Endothelial cell of umbilical vein (primary cell): Measurements from ENCODE around the gene ZNF736. TPM values are rescaled to one million over a fixed set of nuclear protein-coding genes. Genes with fewer than 3 reads are reported as not detected.

Source experiments
- BruUV-seq: library from RNA; stranded (reverse); fragments of 400-500 nt; replicated peaks from 2 replicates; lab custom pipeline; 2021; lab: Mats Ljungman, UMichigan
- CTCF ChIA-PET: fragments of 300-600, 350-600 bp; sonication (Branson Sonifier 250); formaldehyde crosslinking; loops from one replicate; lab custom pipeline; 2021; ENCODE audit warnings: antibody characterized with exemption, inconsistent platforms; lab: Charles Lee
- POLR2A ChIA-PET: fragments of 300-600, 350-600 bp; sonication (Branson Sonifier 250); formaldehyde crosslinking; loops from one replicate; lab custom pipeline; 2021; ENCODE audit warnings: antibody characterized with exemption, inconsistent platforms; lab: Charles Lee
- DNase-seq: peaks from one replicate; pipeline ENCODE4 v3.0.0-alpha.2; 2011; ENCODE audit warnings: low read depth, low spot score
- FAIRE-seq: peaks from 2 replicates; lab custom pipeline; 2011; peaks lifted over from hg19 to GRCh38; lab: Jason Lieb, UNC
- H2AFZ ChIP-seq: 2 replicates; pipeline ENCODE4 v1.6.0; 2012; ENCODE audit warnings: low read depth, low read length, control low read depth, inconsistent platforms
- H3K27ac ChIP-seq: 2 replicates; pipeline ENCODE4 v1.5.1; 2011; ENCODE audit warnings: low read depth, mild to moderate bottlenecking, control low read depth, low read length, moderate library complexity; ENCODE audit not compliant: insufficient read depth
- H3K27me3 ChIP-seq, 2 experiments: 2 replicates each; pipeline versions ENCODE4 v1.6.0 to v1.6.1; 2011; ENCODE audit warnings: low read length in 2 of 2, mixed read lengths in 1 of 2; ENCODE audit not compliant: control insufficient read depth in 2 of 2, insufficient read depth in 2 of 2
- H3K36me3 ChIP-seq, 2 experiments: 2 replicates in 1 of 2; 3 replicates in 1 of 2; pipeline ENCODE4 v1.5.1; 2011; ENCODE audit warnings: low read length in 2 of 2, mild to moderate bottlenecking in 1 of 2, moderate library complexity in 1 of 2; ENCODE audit not compliant: control insufficient read depth in 2 of 2, insufficient read depth in 2 of 2; ENCODE audit errors: extremely low read depth in 1 of 2
- H3K4me1 ChIP-seq: 3 replicates; pipeline ENCODE4 v1.5.1; 2011; ENCODE audit warnings: mild to moderate bottlenecking, low read length; ENCODE audit not compliant: control insufficient read depth, insufficient read depth; ENCODE audit errors: extremely low read depth
- H3K4me2 ChIP-seq: 2 replicates; pipeline ENCODE4 v1.6.1; 2011; ENCODE audit warnings: low read length, control low read depth, mixed read lengths; ENCODE audit not compliant: insufficient read depth
- H3K4me3 ChIP-seq, 3 experiments: fragments of 200-600 bp in 1 of 3; sonication (generic), shearing (Covaris generic) in 1 of 3; replicated peaks in 1 of 3; 2 replicates each; pipeline ENCODE4 v1.5.1; 2011 to 2016; ENCODE audit warnings: control low read depth in 3 of 3, low read length in 3 of 3, mild to moderate bottlenecking in 2 of 3, inconsistent platforms in 1 of 3, low read depth in 1 of 3, moderate library complexity in 1 of 3; ENCODE audit not compliant: insufficient read depth in 1 of 3
- H3K79me2 ChIP-seq: 2 replicates; pipeline ENCODE4 v1.6.0; 2012; ENCODE audit warnings: low read length, inconsistent platforms; ENCODE audit not compliant: control insufficient read depth, insufficient read depth
- H3K9ac ChIP-seq: replicated peaks from 2 replicates; pipeline ENCODE3; 2011; ENCODE audit warnings: low read length, control low read depth; ENCODE audit not compliant: insufficient read depth; ENCODE audit errors: extremely low read depth
- H3K9me1 ChIP-seq: replicated peaks from 3 replicates; pipeline ENCODE4 v1.6.0; 2011; ENCODE audit warnings: mild to moderate bottlenecking, low read length; ENCODE audit not compliant: control insufficient read depth, insufficient read depth; ENCODE audit errors: extremely low read depth
- H3K9me3 ChIP-seq: replicated peaks from 2 replicates; pipeline ENCODE4 v1.5.1; 2012; ENCODE audit warnings: low read length, inconsistent platforms; ENCODE audit not compliant: control insufficient read depth, insufficient read depth
- H4K20me1 ChIP-seq: replicated peaks from 2 replicates; pipeline ENCODE3; 2011; ENCODE audit warnings: mild to moderate bottlenecking, low read length; ENCODE audit not compliant: control insufficient read depth, insufficient read depth; ENCODE audit errors: extremely low read depth
- EZH2 ChIP-seq: IDR thresholded peaks from 2 replicates; pipeline ENCODE4 v1.6.1; 2012; ENCODE audit warnings: borderline replicate concordance, low read depth, mild to moderate bottlenecking, moderate library complexity, low read length, inconsistent platforms; ENCODE audit not compliant: severe bottlenecking
- FOS ChIP-seq: IDR thresholded peaks from 2 replicates; pipeline ENCODE4 v1.6.1; 2011; ENCODE audit warnings: mild to moderate bottlenecking, low read length, moderate library complexity, borderline replicate concordance; ENCODE audit not compliant: insufficient read depth
- GATA2 ChIP-seq: IDR thresholded peaks from 2 replicates; pipeline ENCODE4 v1.7.0; 2011; ENCODE audit warnings: low read depth, mild to moderate bottlenecking, moderate library complexity, mixed read lengths, low read length; ENCODE audit not compliant: insufficient read length, insufficient read depth
- JUN ChIP-seq: IDR thresholded peaks from 2 replicates; pipeline ENCODE4 v1.6.1; 2011; ENCODE audit warnings: borderline replicate concordance, low read depth; ENCODE audit not compliant: insufficient read length, insufficient read depth
- MYC ChIP-seq: IDR thresholded peaks from one replicate; pipeline ENCODE4 v1.6.1; 2011; ENCODE audit warnings: mild to moderate bottlenecking, low read depth, low read length
- POLR2A ChIP-seq: IDR thresholded peaks from 2 replicates; pipeline ENCODE4 v1.6.1; 2012; ENCODE audit warnings: low read depth, mild to moderate bottlenecking, control low read depth, low read length
- POLR2AphosphoS5 ChIP-seq: IDR thresholded peaks from 2 replicates; pipeline ENCODE4 v1.6.1; 2012; ENCODE audit warnings: low read depth, mild to moderate bottlenecking, control low read depth, low read length, moderate library complexity; ENCODE audit not compliant: insufficient read depth
- dilution Hi-C: fragments of 300-500 bp; cut with MboI; formaldehyde crosslinking; loops from one replicate; pipeline ENCODE4 v1.15.0; 2019; ENCODE audit warnings: low sequenced_read_pairs; ENCODE audit not compliant: extremely low pct_ligation_motif_present
- intact Hi-C: fragments of 100-400 bp; cut with micrococcal nuclease; formaldehyde crosslinking; loops from one replicate; pipeline ENCODE4 v1.10.0; 2022
- polyA plus RNA-seq, 4 experiments: library from polyadenylated mRNA; depleted of rRNA in 3 of 4; stranded (reverse) in 3 of 4; unstranded in 1 of 4; fragments of >200 nt; gene quantifications; 2 replicates each; pipeline versions ENCODE4 v1.2.1 to v1.2.3, GENCODE V29; 2011 to 2012; ENCODE audit warnings: missing spikeins in 1 of 4
- total RNA-seq: library from RNA; stranded (reverse); gene quantifications from 2 replicates; pipeline ENCODE4 v1.2.3, GENCODE V29; 2021
- TF ChIP-seq, protein P1 (sequence below), 2 donors: IDR thresholded peaks; 1 replicate in 1 of 2; 2 replicates in 1 of 2; pipeline ENCODE4 v1.5.1; 2011; ENCODE audit warnings: low read length in 2 of 2, mild to moderate bottlenecking in 2 of 2, moderate library complexity in 2 of 2, control low read depth in 1 of 2, inconsistent platforms in 1 of 2, low read depth in 1 of 2; ENCODE audit not compliant: insufficient read depth in 1 of 2; ENCODE audit errors: extremely low read depth in 1 of 2
- TF ChIP-seq, protein P2 (sequence below): IDR thresholded peaks from 2 replicates; pipeline ENCODE4 v1.6.1; 2011; ENCODE audit not compliant: insufficient read depth, insufficient read length

Gene ZNF736
- total and polyA plus RNA-seq, 2 donors (not counting 3 experiments of a cell fraction or from before 2014, with no cell fraction given) = 1.2 to 9.0 TPM

DNA sequence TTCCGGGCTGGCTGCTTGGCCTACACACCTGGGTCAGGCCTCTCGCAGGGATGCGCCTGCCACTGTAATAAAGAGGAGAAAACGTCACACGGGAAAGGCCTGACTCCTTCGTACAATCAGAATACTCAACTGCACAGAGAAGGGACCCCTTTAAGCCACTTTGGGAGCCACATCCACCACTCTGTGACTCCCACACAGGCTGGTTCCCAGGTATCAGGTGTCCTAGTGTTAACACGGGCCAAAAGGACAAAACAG lies 5.8 kb upstream of the ZNF736 start:
- no peaks in the 10 kb centered on the region for H3K27me3 ChIP-seq
- POLR2A ChIA-PET = no interaction called here
- no peak overlapping the region for H3K27ac ChIP-seq
- no peaks in the 10 kb centered on the region for H3K9me1 ChIP-seq
- no peak overlapping the region for H3K9ac ChIP-seq
- no peak overlapping the region for H2AFZ ChIP-seq
- FAIRE-seq (no peak), DNase-seq (no peak)
- H3K36me3 ChIP-seq = no peaks in the 10 kb centered on the region
- CTCF ChIA-PET = no interaction called here
- intact Hi-C loops = no loop called here
- TF ChIP-seq POLR2AphosphoS5 = no peak
- TF ChIP-seq JUN = no peak
- no peak for TF ChIP-seq POLR2A
- TF ChIP-seq, protein P1, sequence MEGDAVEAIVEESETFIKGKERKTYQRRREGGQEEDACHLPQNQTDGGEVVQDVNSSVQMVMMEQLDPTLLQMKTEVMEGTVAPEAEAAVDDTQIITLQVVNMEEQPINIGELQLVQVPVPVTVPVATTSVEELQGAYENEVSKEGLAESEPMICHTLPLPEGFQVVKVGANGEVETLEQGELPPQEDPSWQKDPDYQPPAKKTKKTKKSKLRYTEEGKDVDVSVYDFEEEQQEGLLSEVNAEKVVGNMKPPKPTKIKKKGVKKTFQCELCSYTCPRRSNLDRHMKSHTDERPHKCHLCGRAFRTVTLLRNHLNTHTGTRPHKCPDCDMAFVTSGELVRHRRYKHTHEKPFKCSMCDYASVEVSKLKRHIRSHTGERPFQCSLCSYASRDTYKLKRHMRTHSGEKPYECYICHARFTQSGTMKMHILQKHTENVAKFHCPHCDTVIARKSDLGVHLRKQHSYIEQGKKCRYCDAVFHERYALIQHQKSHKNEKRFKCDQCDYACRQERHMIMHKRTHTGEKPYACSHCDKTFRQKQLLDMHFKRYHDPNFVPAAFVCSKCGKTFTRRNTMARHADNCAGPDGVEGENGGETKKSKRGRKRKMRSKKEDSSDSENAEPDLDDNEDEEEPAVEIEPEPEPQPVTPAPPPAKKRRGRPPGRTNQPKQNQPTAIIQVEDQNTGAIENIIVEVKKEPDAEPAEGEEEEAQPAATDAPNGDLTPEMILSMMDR (IDR thresholded peaks at IDR 0.05; ENCODE audit: extremely low read depth in 1 of 2, insufficient read depth in 1 of 2, low read depth in 1 of 2, low read length in 2 of 2) = no peak
- no peak for TF ChIP-seq GATA2
- TF ChIP-seq, protein P2, sequence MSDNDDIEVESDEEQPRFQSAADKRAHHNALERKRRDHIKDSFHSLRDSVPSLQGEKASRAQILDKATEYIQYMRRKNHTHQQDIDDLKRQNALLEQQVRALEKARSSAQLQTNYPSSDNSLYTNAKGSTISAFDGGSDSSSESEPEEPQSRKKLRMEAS = no peak
- no peak overlapping the region for H3K4me3 ChIP-seq
- no peak overlapping the region for H3K4me2 ChIP-seq
- H3K4me1 ChIP-seq = no peaks in the 10 kb centered on the region
- BruUV-seq = no TSS peak
- H3K79me2 ChIP-seq = no peaks in the 10 kb centered on the region
- no peaks in the 10 kb centered on the region for H4K20me1 ChIP-seq
- no peaks in the 10 kb centered on the region for H3K9me3 ChIP-seq
- dilution Hi-C loops = no loop called here

DNA sequence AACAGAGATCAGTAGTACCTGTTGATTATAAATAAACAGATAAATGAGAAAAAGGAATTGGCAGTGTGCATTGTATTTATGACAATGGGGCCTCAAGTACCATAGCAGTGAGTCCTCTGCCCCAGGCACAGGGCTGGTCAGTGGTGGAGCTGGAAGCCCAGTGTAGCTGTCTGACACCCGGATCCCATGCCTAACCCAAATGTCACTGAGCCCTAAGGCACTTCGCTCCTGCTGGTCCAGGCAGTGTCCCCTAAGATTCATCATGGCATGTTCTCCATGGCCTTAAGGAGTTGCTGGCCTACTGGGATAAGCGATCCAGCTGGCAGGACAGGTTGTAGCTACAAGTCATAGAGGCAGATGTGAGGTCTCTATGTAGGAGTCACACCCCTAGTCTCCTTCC lies 3.3 kb upstream of the ZNF736 start:
- no peaks in the 10 kb centered on the region for H3K9me3 ChIP-seq
- H4K20me1 ChIP-seq = no peaks in the 10 kb centered on the region
- no peak for DNase-seq
- intact Hi-C loops (no loop called here), dilution Hi-C loops (no loop called here)
- no peaks in the 10 kb centered on the region for H3K9me1 ChIP-seq
- CTCF ChIA-PET = no interaction called here
- no peak overlapping the region for H3K9ac ChIP-seq
- H3K4me2 ChIP-seq = no peak overlapping the region
- TF ChIP-seq GATA2 = no peak
- TF ChIP-seq, protein P2 = no peak
- TF ChIP-seq, protein P1 (IDR thresholded peaks at IDR 0.05; ENCODE audit: extremely low read depth in 1 of 2, insufficient read depth in 1 of 2, low read depth in 1 of 2, low read length in 2 of 2) = no peak
- TF ChIP-seq POLR2A = no peak
- no peak for TF ChIP-seq POLR2AphosphoS5
- TF ChIP-seq MYC = no peak
- no peak for TF ChIP-seq JUN
- TF ChIP-seq FOS = no peak
- no peak for TF ChIP-seq EZH2
- H3K27me3 ChIP-seq = no peaks in the 10 kb centered on the region
- no TSS peak for BruUV-seq
- no peak overlapping the region for H2AFZ ChIP-seq
- FAIRE-seq = no peak
- no peak overlapping the region for H3K4me3 ChIP-seq
- no peak overlapping the region for H3K27ac ChIP-seq
- no peaks in the 10 kb centered on the region for H3K36me3 ChIP-seq
- H3K4me1 ChIP-seq = no peaks in the 10 kb centered on the region
- H3K79me2 ChIP-seq = no peaks in the 10 kb centered on the region
- POLR2A ChIA-PET = no interaction called here
